Activated B cell treated with CpG ODN at 0.5 μM for 24 hours (primary cell): ENCODE results near the gene COL18A1. TPM values are rescaled to one million over a fixed set of nuclear protein-coding genes. Genes with fewer than 3 reads are reported as not detected.
"Not testable (repeated sequence)": the region's sequence is repeated elsewhere in the genome, so short reads cannot be mapped to it uniquely, and the experiment has no call there.

Source experiments
- ATAC-seq: fragments of 200-7000 bp; cut with Tn5 transposase; one replicate; pipeline ENCODE4 v1.10.0; 2021; ENCODE audit warnings: low read depth, mild to moderate bottlenecking, moderate library complexity
- CTCF ChIA-PET: fragments of 350-600 bp; sonication (Branson Sonifier 250); formaldehyde crosslinking; loops from one replicate; lab custom pipeline; 2021; ENCODE audit warnings: antibody characterized with exemption; lab: Charles Lee
- POLR2A ChIA-PET: fragments of 350-600 bp; sonication (Branson Sonifier 250); formaldehyde crosslinking; loops from one replicate; lab custom pipeline; 2021; ENCODE audit warnings: antibody characterized with exemption; lab: Charles Lee
- DNase-seq: peaks from one replicate; pipeline ENCODE4 v3.0.0; 2022
- H3K27ac Mint-ChIP-seq: one replicate; pipeline ENCODE4 v1.8.0; 2020; ENCODE audit warnings: mixed read lengths
- H3K27me3 Mint-ChIP-seq: one replicate; pipeline ENCODE4 v1.8.0; 2021; ENCODE audit warnings: mixed read lengths
- H3K36me3 Mint-ChIP-seq: one replicate; pipeline ENCODE4 v1.8.0; 2021; ENCODE audit warnings: low read depth, mixed read lengths
- H3K4me1 Mint-ChIP-seq: one replicate; pipeline ENCODE4 v1.8.0; 2021; ENCODE audit warnings: mixed read lengths
- H3K4me3 Mint-ChIP-seq: one replicate; pipeline ENCODE4 v1.8.0; 2020; ENCODE audit warnings: mild to moderate bottlenecking, mixed read lengths
- H3K9me3 Mint-ChIP-seq: one replicate; pipeline ENCODE4 v1.8.0; 2020; ENCODE audit warnings: mixed read lengths
- CTCF ChIP-seq: fragments of 200-600 bp; IDR thresholded peaks from one replicate; pipeline ENCODE4 v1.8.0; 2022; ENCODE audit warnings: antibody characterized with exemption, mild to moderate bottlenecking
- intact Hi-C: fragments of 100-400 bp; cut with micrococcal nuclease; formaldehyde crosslinking; loops from one replicate; pipeline ENCODE4 v1.15.1; 2024
- total RNA-seq: library from RNA; stranded (reverse); gene quantifications from 2 replicates; pipeline ENCODE4 v1.2.3, GENCODE V29; 2022

The COL18A1 gene
- total RNA-seq, 1 donor from 2014 or later: 1.6 TPM

DNA sequence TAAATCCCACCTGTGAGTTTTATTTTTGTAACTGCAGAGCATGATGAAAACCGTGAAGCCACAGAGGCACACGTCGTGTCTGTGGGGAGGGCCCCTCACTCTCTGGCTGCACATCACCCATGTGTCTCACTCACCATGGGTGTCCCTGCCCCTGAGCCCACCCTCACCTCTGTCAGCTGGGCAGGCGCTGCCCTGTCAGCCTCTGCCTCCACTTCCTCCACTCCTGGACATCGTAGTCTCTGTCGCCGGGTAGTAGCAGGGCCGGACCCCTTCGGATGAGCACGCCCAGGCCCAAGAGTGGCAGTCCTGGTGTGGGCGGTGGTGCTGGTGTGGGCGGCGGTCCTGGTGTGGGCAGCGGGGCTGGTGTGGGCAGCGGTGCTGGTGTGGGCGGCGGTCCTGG lies 37.3 kb downstream of the COL18A1 start:
- H3K27ac Mint-ChIP-seq: no peak overlapping the region

GRCh38 chr21:45442686-45443594 lies 38.0 kb downstream of the COL18A1 start:
- H3K4me3 Mint-ChIP-seq, H3K9me3 Mint-ChIP-seq, H3K27ac Mint-ChIP-seq, ATAC-seq, H3K36me3 Mint-ChIP-seq, H3K4me1 Mint-ChIP-seq, POLR2A ChIA-PET, intact Hi-C loops, DNase-seq, H3K27me3 Mint-ChIP-seq: not testable (repeated sequence)
- CTCF ChIA-PET: interaction anchor here (1.2 to 1.5 kb wide), 2 partner anchors 302 to 306 kb away, joined by 3 to 4 read pairs; no protein-coding TSS in a partner anchor

More for the DNA sequence above, 37.3 kb downstream of the COL18A1 start:
- DNase-seq (no peak), ATAC-seq (no peak)
- ChIA-PET POLR2A (no interaction called here), CTCF (no interaction called here)
- intact Hi-C loops: no loop called here
- peaks cover 4% of the 10 kb centered on the region for H3K4me1 Mint-ChIP-seq
- H3K9me3 Mint-ChIP-seq: peaks cover 2% of the 10 kb centered on the region
- no peak for TF ChIP-seq CTCF
- no peak overlapping the region for H3K4me3 Mint-ChIP-seq
- H3K27me3 Mint-ChIP-seq: peaks cover under 1% of the 10 kb centered on the region
- H3K36me3 Mint-ChIP-seq: no peaks in the 10 kb centered on the region

- CTCF ChIA-PET: interaction anchor here (1.2 to 1.5 kb wide), 2 partner anchors 303 to 306 kb away, joined by 3 to 4 read pairs; no protein-coding TSS in a partner anchor
- Mint-ChIP-seq H3K27ac (no peak overlapping the region), H3K36me3 (no peaks in the 10 kb centered on the region), H3K4me3 (no peak overlapping the region), H3K27me3 (peaks cover 7% of the 10 kb centered on the region), H3K4me1 (peaks cover 4% of the 10 kb centered on the region), H3K9me3 (peaks cover 2% of the 10 kb centered on the region)
- no peak for TF ChIP-seq CTCF
- no peak for DNase-seq
- ATAC-seq: no peak
- POLR2A ChIA-PET: no interaction called here
- intact Hi-C loops: no loop called here
These were observed 38.7 kb downstream of the COL18A1 start for GRCh38 chr21:45443595-45444181.

DNA sequence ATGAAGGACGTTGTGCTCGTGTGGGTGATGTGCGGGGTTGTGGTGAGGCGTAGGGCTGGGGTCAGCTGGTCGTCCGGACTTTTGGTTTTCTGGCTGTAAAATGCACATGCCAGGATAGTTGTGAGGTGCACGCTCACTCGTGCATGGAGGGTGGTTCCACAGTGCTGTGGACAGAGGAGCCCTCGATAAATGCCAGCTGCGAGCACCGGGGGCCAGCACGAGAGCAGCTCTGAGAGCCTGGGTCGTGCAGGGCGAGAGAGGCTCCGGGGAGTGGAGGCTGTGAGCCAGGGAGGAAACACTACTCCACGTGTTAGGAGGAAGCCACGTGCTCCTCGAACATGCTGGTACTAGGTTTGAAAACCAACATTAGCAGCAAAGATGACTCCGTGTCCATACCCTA lies 39.4 kb downstream of the COL18A1 start:
- DNase-seq: no peak
- Mint-ChIP-seq H3K36me3 (no peaks in the 10 kb centered on the region), H3K27ac (peak overlapping the region; percentile 36), H3K4me1 (peaks cover 2% of the 10 kb centered on the region), H3K9me3 (peaks cover 2% of the 10 kb centered on the region), H3K4me3 (no peak overlapping the region), H3K27me3 (peaks cover 7% of the 10 kb centered on the region)
- ChIA-PET CTCF (interaction anchor here (1.5 kb wide), 1 partner anchor 307 kb away, joined by 4 read pairs; no protein-coding TSS in a partner anchor), POLR2A (no interaction called here)
- intact Hi-C loops: no loop called here
- no peak for TF ChIP-seq CTCF
- ATAC-seq: no peak

- Mint-ChIP-seq H3K4me1 (no peaks in the 10 kb centered on the region), H3K9me3 (peaks cover 2% of the 10 kb centered on the region), H3K27ac (no peak overlapping the region), H3K4me3 (no peak overlapping the region), H3K27me3 (peaks cover 7% of the 10 kb centered on the region), H3K36me3 (no peaks in the 10 kb centered on the region)
- no peak for TF ChIP-seq CTCF
- ChIA-PET POLR2A (no interaction called here), CTCF (no interaction called here)
- intact Hi-C loops: no loop called here
- ATAC-seq: no peak
- no peak for DNase-seq
These were observed 40.4 kb downstream of the COL18A1 start for GRCh38 chr21:45445369-45445768.
